T follicular helper cell (primary cell): Measurements from ENCODE around the gene C2CD4C.
"Not testable (repeated sequence)": the region's sequence is repeated elsewhere in the genome, so short reads cannot be mapped to it uniquely, and the experiment has no call there.

Experiments used
- DNase-seq: peaks from one replicate; pipeline ENCODE4 v3.0.0-alpha.2; 2020; ENCODE audit warnings: low read depth

Gene C2CD4C

GRCh38 chr19:398719-399118, 10.2 kb downstream of the C2CD4C start:
- no peak for DNase-seq

DNA sequence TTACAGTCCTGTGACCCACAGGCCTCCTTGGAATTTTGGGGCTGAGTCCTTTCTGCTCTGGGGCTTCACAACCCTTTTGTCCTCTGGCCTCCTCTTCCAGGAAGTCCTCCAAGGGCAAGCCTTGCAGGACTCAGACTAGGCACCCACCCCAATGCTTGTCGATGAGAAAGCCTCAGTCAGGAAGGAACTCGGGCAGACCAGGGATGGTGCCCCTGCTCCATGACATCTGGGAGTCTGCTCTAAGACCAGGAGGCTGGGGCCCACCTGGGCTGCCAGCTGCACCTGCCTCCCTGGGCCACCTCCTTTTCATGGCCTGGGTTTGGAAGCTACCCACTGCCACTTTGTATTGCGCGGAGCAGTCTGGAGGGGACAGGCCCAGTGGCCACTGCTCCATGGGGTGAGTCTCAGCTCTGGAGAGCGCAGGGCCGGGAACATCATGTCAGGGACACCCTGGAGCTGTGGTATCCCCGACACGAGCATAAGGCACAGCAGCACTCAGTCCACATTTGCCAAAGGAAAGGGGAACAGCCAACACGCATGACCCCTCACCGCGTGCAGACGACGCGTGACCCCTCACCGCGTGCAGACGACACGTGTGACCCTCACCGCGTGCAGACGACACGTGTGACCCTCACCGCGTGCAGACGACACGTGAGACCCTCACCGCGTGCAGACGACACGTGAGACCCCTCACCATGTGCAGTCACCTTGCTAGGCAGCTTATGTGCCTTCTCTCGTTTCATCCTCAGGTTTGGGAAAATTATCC, 10.8 kb downstream of the C2CD4C start:
- DNase-seq, result no peak

- DNase-seq, result no peak
Observed at GRCh38 chr19:397321-397720, 11.6 kb downstream of the C2CD4C start.

DNA sequence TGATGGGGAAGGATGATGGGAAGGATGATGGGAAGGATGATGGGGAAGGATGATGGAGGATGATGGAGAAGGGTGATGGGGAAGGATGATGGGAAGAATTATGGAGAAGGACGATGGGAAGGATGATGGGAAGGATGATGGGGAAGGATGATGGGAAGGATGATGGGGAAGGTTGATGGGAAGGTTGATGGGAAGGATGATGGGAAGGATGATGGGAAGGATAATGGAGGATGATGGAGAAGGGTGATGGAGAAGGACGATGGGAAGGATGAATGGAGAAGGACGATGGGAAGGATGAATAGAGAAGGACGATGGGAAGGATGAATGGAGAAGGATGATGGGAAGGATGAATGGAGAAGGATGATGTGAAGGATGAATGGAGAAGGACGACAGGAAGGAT, 13.5 kb downstream of the C2CD4C start:
- no peak for DNase-seq

- DNase-seq, result not testable (repeated sequence)
Observed at GRCh38 chr19:394857-395256, 14.1 kb downstream of the C2CD4C start.

DNA sequence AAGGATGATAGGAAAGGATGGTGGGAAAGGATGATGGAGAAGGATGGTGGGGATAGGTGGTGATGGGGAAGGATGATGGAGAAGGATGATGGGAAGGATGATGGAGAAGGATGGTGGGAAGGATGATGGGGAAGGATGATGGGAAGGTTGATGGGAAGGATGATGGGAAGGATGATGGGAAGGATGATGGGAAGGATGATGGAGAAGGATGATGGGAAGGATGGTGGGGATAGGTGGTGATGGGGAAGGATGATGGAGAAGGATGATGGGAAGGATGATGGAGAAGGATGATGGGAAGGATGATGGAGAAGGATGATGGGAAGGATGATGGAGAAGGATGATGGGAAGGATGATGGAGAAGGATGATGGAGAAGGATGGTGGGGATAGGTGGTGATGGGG, 15.4 kb downstream of the C2CD4C start:
- DNase-seq, result not testable (repeated sequence)

GRCh38 chr19:392375-392970, 16.5 kb downstream of the C2CD4C start:
- DNase-seq, result no peak

GRCh38 chr19:391726-392374, 17.1 kb downstream of the C2CD4C start:
- no peak for DNase-seq

GRCh38 chr19:391207-391557, 17.8 kb downstream of the C2CD4C start:
- no peak for DNase-seq

- DNase-seq, result no peak
Observed at GRCh38 chr19:390386-391206, 18.4 kb downstream of the C2CD4C start.

DNA sequence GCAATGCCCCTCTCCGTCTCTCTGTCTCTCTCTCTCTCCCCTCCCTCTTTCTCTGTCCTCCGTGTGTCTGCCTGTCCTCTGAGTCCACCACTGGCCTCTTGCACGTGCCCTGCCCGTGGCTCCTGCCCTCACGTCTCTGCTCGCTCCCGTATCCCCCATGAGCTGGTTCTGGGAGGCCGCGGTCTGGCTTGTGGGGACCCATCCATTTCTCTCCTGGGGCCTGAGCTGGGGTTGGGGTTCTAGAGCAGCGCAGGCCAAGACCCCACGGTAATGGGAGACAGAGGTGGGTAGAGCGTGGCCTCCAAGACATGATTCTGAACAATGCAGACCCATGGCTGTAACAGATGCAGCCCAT, 19.0 kb downstream of the C2CD4C start:
- no peak for DNase-seq

DNA sequence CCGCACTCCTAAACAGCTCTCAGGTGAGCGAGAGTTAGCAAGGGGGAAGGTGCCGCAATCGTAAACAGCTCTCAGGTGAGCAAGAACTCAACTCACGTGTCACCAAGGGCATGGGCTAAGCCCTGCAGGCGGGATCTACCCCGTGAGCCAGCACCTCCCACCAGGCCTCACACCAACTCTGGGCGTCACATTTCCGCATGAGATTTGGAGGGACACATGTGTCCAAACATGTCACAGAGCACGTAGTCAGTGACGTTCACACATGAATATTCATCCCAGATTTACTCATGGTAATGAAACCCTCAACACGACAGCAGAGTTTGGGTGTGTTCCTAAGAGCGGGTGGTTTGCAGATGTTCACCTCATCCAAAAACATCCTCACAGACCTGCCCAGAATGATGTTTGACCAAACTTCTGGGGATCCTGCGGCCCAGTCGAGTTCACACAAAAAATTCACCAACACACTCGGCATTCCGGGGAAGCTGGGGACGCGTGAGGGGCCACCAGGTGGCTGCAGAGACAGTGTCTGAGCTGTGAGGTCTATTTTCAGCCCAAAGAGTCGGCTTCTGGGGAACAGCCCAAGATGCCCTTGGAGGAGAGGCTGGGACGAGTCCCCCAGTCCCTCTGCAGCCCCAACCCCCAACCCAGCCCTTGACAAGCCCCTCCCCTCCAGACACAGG, 19.6 kb downstream of the C2CD4C start:
- DNase-seq, result no peak

DNA sequence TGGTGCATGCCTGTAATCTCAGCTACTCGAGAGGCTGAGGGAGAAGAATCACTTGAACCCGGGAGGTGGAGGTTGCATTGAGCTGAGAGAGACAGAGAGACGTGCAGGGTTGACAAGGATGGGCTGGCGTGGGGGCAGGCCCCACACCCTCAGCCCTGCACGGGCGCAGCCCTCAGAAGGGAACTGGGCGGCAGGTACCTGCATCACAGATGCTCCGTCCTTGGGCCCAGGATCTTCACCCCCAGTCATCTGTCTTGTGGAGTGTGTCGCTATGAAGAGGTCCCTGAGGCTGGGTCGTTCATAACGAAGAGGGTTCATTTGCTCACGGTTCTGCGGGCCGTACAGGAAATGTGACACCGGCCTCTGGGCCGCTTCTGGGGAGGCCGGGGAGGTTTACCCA, 20.3 kb downstream of the C2CD4C start:
- no peak for DNase-seq

- no peak for DNase-seq
Observed at GRCh38 chr19:387777-388176, 21.2 kb downstream of the C2CD4C start.

- DNase-seq, result not testable (repeated sequence)
Observed at GRCh38 chr19:386632-387301, 22.2 kb downstream of the C2CD4C start.

GRCh38 chr19:386189-386588, 22.8 kb downstream of the C2CD4C start:
- not testable (repeated sequence) for DNase-seq

- no peak for DNase-seq
Observed at GRCh38 chr19:384799-385169, 24.2 kb downstream of the C2CD4C start.

DNA sequence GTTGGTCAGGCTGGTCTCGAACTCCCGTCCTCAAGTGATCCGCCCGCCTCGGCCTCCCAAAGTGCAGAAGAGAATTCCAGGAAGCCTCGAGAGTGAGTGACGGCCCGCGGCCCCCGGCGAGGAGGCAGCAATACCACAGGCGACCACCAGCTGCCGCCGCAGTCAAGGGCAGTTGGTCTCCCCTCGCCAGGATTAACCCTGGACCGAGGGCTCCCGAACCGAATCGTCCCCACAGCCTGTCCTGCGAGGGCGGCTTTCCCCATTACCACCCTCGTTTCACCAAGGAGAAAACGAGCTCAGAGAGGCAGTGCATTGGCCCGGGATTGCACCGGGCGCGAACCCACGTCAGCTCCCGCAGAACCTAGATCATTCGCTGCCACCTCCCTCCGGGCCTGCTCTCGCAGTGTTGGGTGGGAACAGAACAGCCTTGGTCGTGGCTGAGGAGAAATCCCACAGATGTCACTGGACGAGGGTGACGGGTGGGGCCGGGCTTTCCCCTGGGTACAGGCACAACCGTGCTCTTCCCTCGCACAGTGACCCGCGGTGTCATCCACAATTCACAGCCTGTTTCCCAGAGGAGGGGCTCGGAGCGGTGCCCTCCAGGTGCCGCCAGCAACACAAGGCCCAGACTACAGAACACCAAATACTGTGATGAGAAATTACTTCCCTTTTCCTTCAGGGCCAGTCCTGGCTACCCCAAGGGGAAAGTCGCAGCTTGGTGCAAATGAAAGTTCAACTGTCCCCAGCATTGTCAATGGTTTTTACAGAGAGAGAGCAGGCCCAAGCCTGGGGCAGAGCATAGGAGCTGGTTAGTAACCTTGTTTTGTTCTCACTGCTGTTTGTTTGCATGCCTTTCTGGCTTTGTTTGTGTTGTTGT, 24.8 kb downstream of the C2CD4C start:
- no peak for DNase-seq

GRCh38 chr19:383040-383439, 25.9 kb downstream of the C2CD4C start:
- DNase-seq, result no peak

DNA sequence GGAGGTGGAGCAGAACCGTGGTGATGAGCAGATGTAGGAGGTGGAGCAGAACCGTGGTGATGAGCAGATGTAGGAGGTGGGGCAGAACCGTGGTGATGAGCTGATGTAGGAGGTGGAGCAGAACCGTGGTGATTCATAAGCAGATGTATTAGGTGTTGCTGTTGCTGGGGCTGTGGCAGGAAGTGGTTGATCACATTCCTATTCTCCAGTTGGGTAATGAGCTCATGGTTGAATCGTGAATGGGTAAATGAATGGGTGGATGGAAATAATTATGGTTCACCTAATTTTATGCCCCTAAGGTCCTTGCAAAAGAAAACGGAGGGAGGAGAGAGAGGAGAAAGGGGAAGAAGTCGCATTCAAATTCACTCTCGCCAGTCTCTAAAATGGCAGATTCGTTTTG, 26.4 kb downstream of the C2CD4C start:
- peak; percentile 18 for DNase-seq
